Endometrial microvascular endothelial cells (primary cell): ENCODE measurements around the gene ZNF644. TPM values are rescaled to one million over a fixed set of nuclear protein-coding genes. Genes with fewer than 3 reads are reported as not detected.
"Not testable (repeated sequence)": the region's sequence is repeated elsewhere in the genome, so short reads cannot be mapped to it uniquely, and the experiment has no call there.

Experiments
- in situ Hi-C: cut with HindIII; loops from 2 replicates; pipeline ENCODE4 v1.10.0; 2017; ENCODE audit warnings: low sequenced_read_pairs, low pct_unique_long_range_greater_than_20kb; ENCODE audit errors: inconsistent ontology term
- total RNA-seq: library from RNA; depleted of rRNA; stranded (reverse); fragments of >200 nt; gene quantifications from one replicate; pipeline ENCODE4 v1.2.3, GENCODE V29; 2015; ENCODE audit errors: inconsistent ontology term

Gene ZNF644
- 37.6 TPM for total RNA-seq

- in situ Hi-C loops: no loop called here
Measured at GRCh38 chr1:91021686-91022517, at the start of gene ZNF644. TSS of gene ZNF644 (minus strand) at chr1:91022035. CDS start at chr1:90982353, 39,682 bp downstream.

GRCh38 chr1:91070298-91070697, 48.5 kb upstream of the ZNF644 start:
- in situ Hi-C loops: no loop called here

- in situ Hi-C loops: no loop called here
Measured at GRCh38 chr1:91066538-91066937, 44.7 kb upstream of the ZNF644 start.

- in situ Hi-C loops: no loop called here
Measured at GRCh38 chr1:91065337-91065736, 43.5 kb upstream of the ZNF644 start.

GRCh38 chr1:91063403-91063802, 41.6 kb upstream of the ZNF644 start:
- in situ Hi-C loops: not testable (repeated sequence)

- in situ Hi-C loops: no loop called here
Measured at GRCh38 chr1:91059157-91059556, 37.3 kb upstream of the ZNF644 start.

GRCh38 chr1:91057784-91058183, 35.9 kb upstream of the ZNF644 start:
- in situ Hi-C loops: no loop called here

GRCh38 chr1:91054780-91055481, 33.1 kb upstream of the ZNF644 start:
- in situ Hi-C loops: no loop called here

GRCh38 chr1:91053630-91054029, 31.8 kb upstream of the ZNF644 start:
- in situ Hi-C loops: no loop called here

GRCh38 chr1:91049551-91049950, 27.7 kb upstream of the ZNF644 start:
- in situ Hi-C loops: not testable (repeated sequence)

- in situ Hi-C loops: no loop called here
Measured at GRCh38 chr1:91046766-91047165, 24.9 kb upstream of the ZNF644 start.

GRCh38 chr1:91045284-91045683, 23.4 kb upstream of the ZNF644 start:
- in situ Hi-C loops: no loop called here

- in situ Hi-C loops: not testable (repeated sequence)
Measured at GRCh38 chr1:91044776-91045175, 22.9 kb upstream of the ZNF644 start.

GRCh38 chr1:91042372-91042771, 20.5 kb upstream of the ZNF644 start:
- in situ Hi-C loops: not testable (repeated sequence)

- in situ Hi-C loops: no loop called here
Measured at GRCh38 chr1:91038582-91038981, 16.7 kb upstream of the ZNF644 start.

- in situ Hi-C loops: no loop called here
Measured at GRCh38 chr1:91036894-91037829, 15.3 kb upstream of the ZNF644 start.

GRCh38 chr1:91032349-91032748, 10.5 kb upstream of the ZNF644 start:
- in situ Hi-C loops: no loop called here

GRCh38 chr1:91031081-91031480, 9.2 kb upstream of the ZNF644 start:
- in situ Hi-C loops: no loop called here

GRCh38 chr1:91026777-91027176, 4.9 kb upstream of the ZNF644 start:
- in situ Hi-C loops: no loop called here
